H1 (cell line): ENCODE measurements around the gene STARD3. TPM values are rescaled to one million over a fixed set of nuclear protein-coding genes. Genes with fewer than 3 reads are reported as not detected.

Experiments used
- CTCF ChIA-PET: fragments of 300-600 bp; sonication (Branson Sonifier 250); formaldehyde crosslinking; loops from one replicate; lab custom pipeline; 2021; ENCODE audit not compliant: partially characterized antibody; lab: Charles Lee
- POLR2A ChIA-PET: fragments of 300-600 bp; sonication (Branson Sonifier 250); formaldehyde crosslinking; loops from one replicate; lab custom pipeline; 2021; ENCODE audit warnings: inconsistent platforms; ENCODE audit not compliant: partially characterized antibody; lab: Charles Lee
- DNase-seq, 2 experiments: peaks; one replicate each; pipeline versions ENCODE4 v3.0.0 to v3.0.0-alpha.2; 2010 to 2022; ENCODE audit warnings: low spot score in 2 of 2, low read depth in 1 of 2, mixed read lengths in 1 of 2
- FAIRE-seq: peaks from 2 replicates; lab custom pipeline; 2011; peaks lifted over from hg19 to GRCh38; lab: Jason Lieb, UNC
- H2AFZ ChIP-seq: 2 replicates; pipeline ENCODE4 v1.8.1; 2012; ENCODE audit warnings: low read length, inconsistent platforms
- H2AK5ac ChIP-seq: 2 replicates; pipeline ENCODE4 v1.6.1; 2013; ENCODE audit warnings: low read depth, low read length
- H2BK120ac ChIP-seq: replicated peaks from 2 replicates; pipeline ENCODE3; 2013; ENCODE audit warnings: low read depth, low read length, inconsistent platforms
- H2BK12ac ChIP-seq: 2 replicates; pipeline ENCODE4 v1.6.1; 2013; ENCODE audit warnings: low read depth, low read length
- H2BK15ac ChIP-seq: 2 replicates; pipeline ENCODE4 v1.6.1; 2013; ENCODE audit warnings: low read length
- H2BK20ac ChIP-seq: 2 replicates; pipeline ENCODE4 v1.6.1; 2013; ENCODE audit warnings: low read length
- H2BK5ac ChIP-seq: 2 replicates; pipeline ENCODE4 v1.6.1; 2013; ENCODE audit warnings: low read depth, low read length
- H3K14ac ChIP-seq: 2 replicates; pipeline ENCODE4 v1.6.1; 2013; ENCODE audit warnings: inconsistent platforms; ENCODE audit not compliant: insufficient read length
- H3K18ac ChIP-seq: 2 replicates; pipeline ENCODE4 v1.6.1; 2013; ENCODE audit warnings: low read length; ENCODE audit errors: extremely low read depth
- H3K23ac ChIP-seq: 2 replicates; pipeline ENCODE4 v1.6.1; 2013; ENCODE audit warnings: inconsistent platforms; ENCODE audit not compliant: insufficient read length
- H3K23me2 ChIP-seq: 2 replicates; pipeline ENCODE4 v1.6.1; 2013; ENCODE audit warnings: low read depth, low read length
- H3K27ac ChIP-seq: 2 replicates; pipeline ENCODE4 v1.6.1; 2011; ENCODE audit warnings: low read depth, low read length, inconsistent platforms
- H3K27me3 ChIP-seq, 4 experiments: replicated peaks in 1 of 4; 1 replicate in 1 of 4; 2 replicates in 3 of 4; pipeline versions ENCODE4 v1.6.1 to v1.8.1; 2011 to 2013; ENCODE audit warnings: low read length in 3 of 4, mild to moderate bottlenecking in 3 of 4, inconsistent platforms in 2 of 4, mixed read lengths in 2 of 4, moderate library complexity in 1 of 4; ENCODE audit not compliant: control insufficient read depth in 3 of 4, insufficient read depth in 3 of 4; ENCODE audit errors: extremely low read depth in 1 of 4
- H3K36me3 ChIP-seq, 4 experiments: 2 replicates each; pipeline versions ENCODE4 v1.6.1 to v1.8.1; 2011 to 2013; ENCODE audit warnings: mild to moderate bottlenecking in 4 of 4, low read length in 3 of 4, moderate library complexity in 2 of 4, control low read depth in 1 of 4, inconsistent platforms in 1 of 4; ENCODE audit not compliant: insufficient read depth in 4 of 4, control insufficient read depth in 2 of 4
- H3K4ac ChIP-seq: replicated peaks from 2 replicates; pipeline ENCODE3; 2013; ENCODE audit warnings: low read length, low read depth, mixed read lengths, inconsistent platforms; ENCODE audit not compliant: insufficient read length
- H3K4me1 ChIP-seq, 4 experiments: replicated peaks in 1 of 4; 1 replicate in 1 of 4; 2 replicates in 3 of 4; pipeline versions ENCODE4 v1.6.1 to v1.8.1; 2011 to 2013; ENCODE audit warnings: low read length in 3 of 4, inconsistent platforms in 2 of 4, mixed read lengths in 1 of 4; ENCODE audit not compliant: insufficient read depth in 4 of 4, control insufficient read depth in 3 of 4
- H3K4me2 ChIP-seq, 2 experiments: 2 replicates each; pipeline versions ENCODE4 v1.6.1 to v1.8.1; 2011 to 2013; ENCODE audit warnings: low read depth in 2 of 2, low read length in 2 of 2, control low read depth in 1 of 2, inconsistent platforms in 1 of 2, mild to moderate bottlenecking in 1 of 2; ENCODE audit not compliant: insufficient read depth in 1 of 2
- H3K4me3 ChIP-seq, 4 experiments: fragments of 200-600, 300-600 bp in 1 of 4; sonication (generic), shearing (Covaris generic), sonication (Bioruptor Twin) in 1 of 4; 2 replicates each; pipeline versions ENCODE4 v1.5.1 to v1.8.1; 2011 to 2016; ENCODE audit warnings: low read length in 4 of 4, low read depth in 3 of 4, control low read depth in 2 of 4, inconsistent platforms in 2 of 4, mild to moderate bottlenecking in 2 of 4, mixed read lengths in 1 of 4, moderate library complexity in 1 of 4; ENCODE audit not compliant: insufficient read depth in 2 of 4; ENCODE audit errors: extremely low read depth in 1 of 4
- H3K56ac ChIP-seq: replicated peaks from 2 replicates; pipeline ENCODE3; 2013; ENCODE audit warnings: low read depth, mild to moderate bottlenecking, mixed read lengths, low read length, inconsistent platforms; ENCODE audit not compliant: insufficient read length
- H3K79me1 ChIP-seq: 2 replicates; pipeline ENCODE4 v1.6.1; 2013; ENCODE audit warnings: low read depth, low read length, control low read depth
- H3K79me2 ChIP-seq, 2 experiments: 2 replicates each; pipeline versions ENCODE4 v1.6.1 to v1.8.1; 2012 to 2013; ENCODE audit warnings: low read length in 2 of 2, mild to moderate bottlenecking in 2 of 2, inconsistent platforms in 1 of 2; ENCODE audit not compliant: insufficient read depth in 2 of 2, control insufficient read depth in 1 of 2
- H3K9ac ChIP-seq, 4 experiments: replicated peaks in 1 of 4; 1 replicate in 1 of 4; 2 replicates in 3 of 4; pipeline versions ENCODE4 v1.6.1 to v1.8.1; 2011 to 2013; ENCODE audit warnings: low read depth in 3 of 4, low read length in 3 of 4, control low read depth in 2 of 4, mild to moderate bottlenecking in 2 of 4, moderate library complexity in 2 of 4, inconsistent platforms in 1 of 4; ENCODE audit errors: extremely low read depth in 1 of 4
- H3K9me3 ChIP-seq, 2 experiments: 2 replicates each; pipeline versions ENCODE4 v1.6.1 to v1.8.1; 2012 to 2013; ENCODE audit warnings: mild to moderate bottlenecking in 2 of 2, moderate library complexity in 2 of 2, control low read depth in 1 of 2, inconsistent platforms in 1 of 2, low read depth in 1 of 2, low read length in 1 of 2, mixed read lengths in 1 of 2; ENCODE audit not compliant: insufficient read depth in 2 of 2
- H4K20me1 ChIP-seq, 2 experiments: replicated peaks in 1 of 2; 2 replicates each; pipeline versions ENCODE3 to v1.8.1; 2011 to 2013; ENCODE audit warnings: inconsistent platforms in 2 of 2, low read length in 2 of 2, mild to moderate bottlenecking in 1 of 2; ENCODE audit not compliant: insufficient read depth in 2 of 2, control insufficient read depth in 1 of 2
- H4K5ac ChIP-seq: 2 replicates; pipeline ENCODE4 v1.6.1; 2013; ENCODE audit warnings: low read length, low read depth, mixed read lengths, inconsistent platforms; ENCODE audit not compliant: insufficient read length
- H4K8ac ChIP-seq: 2 replicates; pipeline ENCODE4 v1.8.0; 2013; ENCODE audit warnings: mild to moderate bottlenecking, moderate library complexity, low read length, inconsistent platforms; ENCODE audit not compliant: insufficient read depth; ENCODE audit errors: extremely low read depth
- H4K91ac ChIP-seq: replicated peaks from 2 replicates; pipeline ENCODE3; 2013; ENCODE audit warnings: low read length, mixed read lengths, inconsistent platforms; ENCODE audit not compliant: insufficient read length
- YY1 ChIP-seq: IDR thresholded peaks from 2 replicates; pipeline ENCODE4 v1.6.1; 2011; ENCODE audit warnings: low read depth, mild to moderate bottlenecking, low read length
- ZNF274 ChIP-seq: IDR thresholded peaks from 2 replicates; pipeline ENCODE4 v1.7.0; 2012; ENCODE audit warnings: low read length, borderline replicate concordance; ENCODE audit errors: extremely low read depth
- WGBS, 2 experiments: shearing (Covaris generic) in 1 of 2; methylation state at CpG; one replicate each; pipeline versions ENCODE4 v1.1.6 to v1.1.7; 2013 to 2015; ENCODE audit warnings: low lambda C conversion rate in 2 of 2, mixed read lengths in 2 of 2, inconsistent platforms in 1 of 2, low coverage in 1 of 2, missing lambda C conversion rate in 1 of 2; ENCODE audit not compliant: insufficient replicate concordance in 2 of 2, insufficient coverage in 1 of 2, insufficient read length in 1 of 2; ENCODE audit errors: extremely low coverage in 1 of 2, missing lambda C conversion rate in 1 of 2; 5-methylcytosine and 5-hydroxymethylcytosine counted together
- polyA plus RNA-seq, 7 experiments: library from polyadenylated mRNA; depleted of rRNA in 3 of 7; stranded (reverse) in 5 of 7; unstranded in 2 of 7; fragments of >200 nt in 5 of 7; fragments of 200-250 nt in 2 of 7; gene quantifications; 1 replicate in 5 of 7; 2 replicates in 1 of 7; 4 replicates in 1 of 7; pipeline versions ENCODE4 v1.2.1 to v1.2.3, GENCODE V29; 2011 to 2013; ENCODE audit warnings: missing spikeins in 2 of 7, mixed read lengths in 2 of 7
- total RNA-seq: library from RNA; stranded (reverse); fragmentation: NEBNext Ultra II Directional; extraction: Animal tissue kit (Norgen Biotek cat#: 25700); gene quantifications from 2 replicates; pipeline ENCODE4 v1.2.1, GENCODE V29; 2021
- TF ChIP-seq, protein P1 (sequence below): IDR thresholded peaks from 2 replicates; pipeline ENCODE4 v1.6.1; 2012; ENCODE audit warnings: inconsistent platforms

Gene STARD3
- total and polyA plus RNA-seq, 2 of the 8 experiments (the other 6 are each of a cell fraction or from before 2014, with no cell fraction given), result 47.6 to 80.3 TPM

DNA sequence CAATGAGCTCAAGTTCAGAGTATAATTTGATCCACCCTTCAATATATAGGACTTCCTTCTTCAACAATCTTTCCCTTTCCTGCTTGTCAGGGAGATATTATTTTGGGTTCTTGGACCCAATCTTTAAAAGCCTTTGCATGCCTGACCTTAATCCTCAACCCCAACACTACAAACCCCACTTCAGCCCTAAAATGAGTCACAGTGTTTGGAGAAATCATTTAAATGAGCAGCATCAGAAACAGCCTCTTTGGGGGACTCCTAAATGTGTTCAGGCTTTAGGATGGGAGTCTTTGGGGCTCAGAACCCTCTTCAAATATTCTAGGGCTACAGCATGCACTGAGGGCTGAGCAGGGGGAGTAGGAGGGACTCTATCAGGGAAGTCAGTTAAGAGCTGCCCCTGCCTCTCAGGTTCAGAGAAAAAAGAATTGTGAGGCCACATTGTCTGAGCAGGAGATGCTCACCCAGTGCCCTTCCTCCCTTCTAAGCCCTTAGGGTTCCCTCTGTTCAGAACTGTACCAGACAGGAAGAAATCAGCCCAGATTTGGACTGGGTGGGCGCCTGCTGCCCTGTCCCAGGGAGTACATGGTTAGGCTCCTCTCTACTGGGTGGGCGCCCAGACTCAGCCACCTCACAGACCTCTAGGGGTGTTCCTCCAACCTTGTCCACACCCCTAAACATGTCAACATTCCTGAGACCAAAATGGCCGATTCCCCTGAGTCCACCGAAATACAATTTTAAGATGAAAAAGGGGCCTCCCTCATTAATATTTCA lies 34.2 kb upstream of the STARD3 start:
- no peak for FAIRE-seq
- H3K9ac ChIP-seq, result no peak overlapping the region
- 28% methylated on average over 4 of the region's 4 CpGs; no CpG with 5 or more reads in 1 of the 2 experiments for WGBS, 2 experiments
- H2BK5ac ChIP-seq, result no peak overlapping the region
- H3K79me1 ChIP-seq, result no peaks in the 10 kb centered on the region
- TF ChIP-seq, protein P1, sequence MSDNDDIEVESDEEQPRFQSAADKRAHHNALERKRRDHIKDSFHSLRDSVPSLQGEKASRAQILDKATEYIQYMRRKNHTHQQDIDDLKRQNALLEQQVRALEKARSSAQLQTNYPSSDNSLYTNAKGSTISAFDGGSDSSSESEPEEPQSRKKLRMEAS, result no peak
- TF ChIP-seq ZNF274 (no peak), YY1 (peak; percentile 14; the same call in 1 of the 2 replicates)
- TF ChIP-seq, all 59 proteins: peak for 1
- ChIA-PET CTCF (interaction anchor here (1.1 to 10.7 kb wide), 4 partner anchors 19 to 69 kb away, joined by 3 to 140 read pairs (median 27); partner anchors contain the start of gene PPP1R1B), POLR2A (interaction anchor here (1.8 kb wide), 1 partner anchor 7 kb away, joined by 4 read pairs; no protein-coding TSS in a partner anchor)
- Histone ChIP-seq H3K56ac (no peak overlapping the region), H3K4me2 (peak overlapping the region in 1 of 2 experiments; percentile 90; a peak in 1 of 4 replicates), H3K79me2 (no peaks in the 10 kb centered on the region), H3K27me3 (peaks cover 85 to 100% (median 98%) of the 10 kb centered on the region in 4 experiments), H2BK20ac (no peak overlapping the region), H2AK5ac (no peak overlapping the region; the same call in 1 of the 2 replicates), H2BK12ac (0 out of 2 replicates have a peak overlapping the region, but pooled peaks have one; percentile 17), H4K91ac (no peak overlapping the region), H4K5ac (no peak overlapping the region), H4K20me1 (peaks cover 3 to 22% of the 10 kb centered on the region in 2 experiments), H3K23me2 (peaks cover 14% of the 10 kb centered on the region; the same call in 1 of the 2 replicates), H3K36me3 (peaks cover 0 to 2% (median 0%) of the 10 kb centered on the region in 4 experiments; a peak in 1 of 8 replicates), H3K4ac (no peak overlapping the region), H3K9me3 (no peaks in the 10 kb centered on the region), H2AFZ (no peak overlapping the region), H3K14ac (no peak overlapping the region), H3K4me1 (peaks cover 5 to 54% (median 35%) of the 10 kb centered on the region in 4 experiments), H3K4me3 (no peak overlapping the region), H3K23ac (no peak overlapping the region), H2BK120ac (no peak overlapping the region), H4K8ac (no peak overlapping the region), H3K18ac (no peak overlapping the region; the same call in 1 of the 2 replicates), H2BK15ac (peak overlapping the region; percentile 61; the same call in 1 of the 2 replicates), H3K27ac (no peak overlapping the region)
- DNase-seq, result peak in 1 of 2 experiments; percentile 49
